ENCODE data around the gene UBR4. TPM values are rescaled to one million over a fixed set of nuclear protein-coding genes. Genes with fewer than 3 reads are reported as not detected.
A peak's percentile ranks its signal among the peaks of the same experiment; 100 is the strongest.

UBR4 gene
- total and polyA plus RNA-seq, 3 experiments from 2014 or later, result 27.4 to 112 (median 110) TPM

DNA sequence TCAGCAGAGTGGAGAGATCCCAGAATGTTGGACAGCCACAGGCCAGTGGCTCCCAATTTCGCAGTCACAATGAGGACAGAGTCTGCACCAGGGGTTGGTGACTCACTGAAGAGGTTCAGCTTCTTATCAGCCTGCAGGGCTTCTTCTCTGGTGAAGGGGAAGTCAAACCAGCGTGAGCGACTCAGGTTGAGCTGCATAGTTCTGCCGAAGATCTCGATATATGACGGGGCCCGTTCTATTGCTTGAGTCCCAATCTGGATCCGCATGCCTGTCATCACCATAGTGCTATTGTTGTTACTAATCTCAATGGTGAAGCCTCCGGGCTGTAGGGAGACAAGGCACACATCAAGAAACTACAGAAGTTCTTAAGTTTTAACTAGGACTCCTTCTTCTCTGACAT is 58.5 kb downstream of the UBR4 start:
- Histone ChIP-seq H3K27ac (ENCODE audit: low read depth, low read length) (no peak overlapping the region), H3K36me3 (ENCODE audit: insufficient read depth, low read length) (peaks cover 99% of the 10 kb centered on the region), H3K4me1 (ENCODE audit: insufficient read depth, low read length) (no peaks in the 10 kb centered on the region), H3K27me3 (ENCODE audit: insufficient read depth, low read length, poor library complexity, severe bottlenecking) (no peaks in the 10 kb centered on the region), H3K4me3 (ENCODE audit: low read length) (no peak overlapping the region), H3K9me3 (ENCODE audit: low read length) (no peaks in the 10 kb centered on the region)
- ChIA-PET POLR2A (no interaction called here), CTCF (no interaction called here)
- H3K4me1 Mint-ChIP-seq, result no peaks in the 10 kb centered on the region
- peaks cover 18 to 100% (median 61%) of the 10 kb centered on the region in 3 donors for H3K36me3 Mint-ChIP-seq
- H3K9me3 Mint-ChIP-seq, result no peaks in the 10 kb centered on the region
- no peak overlapping the region for H3K4me3 Mint-ChIP-seq
- no peaks in the 10 kb centered on the region for H3K27me3 Mint-ChIP-seq
- DNase-seq, result no peak
- peak overlapping the region in 1 of 8 donors; percentile 17 for H3K27ac Mint-ChIP-seq

DNA sequence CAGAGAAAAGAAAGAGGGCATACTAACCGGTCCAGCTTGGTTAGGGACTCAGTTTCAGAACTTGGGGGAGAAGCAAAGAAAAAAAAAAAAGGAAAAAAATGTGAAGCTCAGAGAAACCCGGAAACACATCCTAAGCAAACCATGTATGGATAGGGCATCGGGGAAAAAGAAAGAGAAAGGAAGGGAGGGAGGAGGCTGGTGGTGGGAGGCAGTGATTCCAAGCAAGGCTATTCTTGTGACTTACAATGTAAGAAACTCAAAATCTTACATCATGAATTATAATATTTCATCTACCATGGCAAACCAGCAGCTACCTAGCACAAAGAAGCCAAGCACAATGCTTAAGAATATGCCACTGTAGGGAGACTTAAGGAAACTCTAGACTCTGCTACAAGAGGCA is 60.3 kb downstream of the UBR4 start:
- no peak overlapping the region for H3K4me3 Mint-ChIP-seq
- Histone ChIP-seq H3K4me1 (ENCODE audit: insufficient read depth, low read length) (no peaks in the 10 kb centered on the region), H3K36me3 (ENCODE audit: insufficient read depth, low read length) (peaks cover 99% of the 10 kb centered on the region), H3K9me3 (ENCODE audit: low read length) (no peaks in the 10 kb centered on the region), H3K27me3 (ENCODE audit: insufficient read depth, low read length, poor library complexity, severe bottlenecking) (no peaks in the 10 kb centered on the region), H3K27ac (ENCODE audit: low read depth, low read length) (no peak overlapping the region), H3K4me3 (ENCODE audit: low read length) (no peak overlapping the region)
- no peaks in the 10 kb centered on the region for H3K9me3 Mint-ChIP-seq
- CTCF ChIA-PET, result no interaction called here
- H3K4me1 Mint-ChIP-seq, result no peaks in the 10 kb centered on the region
- H3K27me3 Mint-ChIP-seq, result no peaks in the 10 kb centered on the region
- H3K27ac Mint-ChIP-seq, result peak overlapping the region in 4 of 8 donors; percentile 9 to 55 (median 30)
- POLR2A ChIA-PET, result interaction anchor here (0.9 kb wide), 1 partner anchor 17 kb away, joined by 3 read pairs; no protein-coding TSS in a partner anchor
- DNase-seq, result no peak
- H3K36me3 Mint-ChIP-seq, result peaks cover 28 to 100% (median 62%) of the 10 kb centered on the region in 3 donors

DNA sequence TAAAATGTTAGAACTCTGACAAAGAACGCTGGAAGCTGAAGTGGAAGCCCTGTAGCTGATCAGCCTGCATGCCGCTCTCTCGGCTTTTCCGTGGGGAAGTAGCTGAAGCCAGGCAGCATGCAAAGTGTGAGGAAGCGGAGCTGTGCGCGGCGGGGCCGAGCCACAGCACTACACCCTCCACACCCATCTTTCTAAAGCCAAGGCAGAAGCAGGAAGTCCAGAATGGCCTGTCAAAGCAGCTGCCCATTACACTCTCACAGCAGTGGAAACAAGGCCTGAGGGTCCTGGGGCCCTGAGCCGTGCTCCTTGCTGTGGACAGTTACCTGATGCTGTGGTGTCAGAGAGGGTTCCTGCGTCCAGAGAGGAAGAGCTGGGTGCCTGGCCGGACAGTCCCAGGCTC is 69.6 kb downstream of the UBR4 start:
- no peak overlapping the region for H3K4me3 ChIP-seq (ENCODE audit: low read length)
- POLR2A ChIA-PET, result no interaction called here
- Mint-ChIP-seq H3K27me3 (no peaks in the 10 kb centered on the region), H3K9me3 (no peaks in the 10 kb centered on the region), H3K27ac (peak overlapping the region in 2 of 8 donors; percentile 2 to 47), H3K4me3 (no peak overlapping the region), H3K36me3 (peaks cover 11 to 96% (median 45%) of the 10 kb centered on the region in 3 donors), H3K4me1 (peaks cover 0 to 7% (median 0%) of the 10 kb centered on the region in 3 donors)
- peaks cover 79% of the 10 kb centered on the region for H3K36me3 ChIP-seq (ENCODE audit: insufficient read depth, low read length)
- H3K27ac ChIP-seq (ENCODE audit: low read depth, low read length), result no peak overlapping the region
- H3K9me3 ChIP-seq (ENCODE audit: low read length), result no peaks in the 10 kb centered on the region
- CTCF ChIA-PET, result interaction anchor here (1.2 to 1.7 kb wide), 2 partner anchors 52 to 511 kb away, joined by 3 to 4 read pairs; no protein-coding TSS in a partner anchor
- no peak for DNase-seq
- no peaks in the 10 kb centered on the region for H3K27me3 ChIP-seq (ENCODE audit: insufficient read depth, low read length, poor library complexity, severe bottlenecking)
- H3K4me1 ChIP-seq (ENCODE audit: insufficient read depth, low read length), result no peaks in the 10 kb centered on the region

DNA sequence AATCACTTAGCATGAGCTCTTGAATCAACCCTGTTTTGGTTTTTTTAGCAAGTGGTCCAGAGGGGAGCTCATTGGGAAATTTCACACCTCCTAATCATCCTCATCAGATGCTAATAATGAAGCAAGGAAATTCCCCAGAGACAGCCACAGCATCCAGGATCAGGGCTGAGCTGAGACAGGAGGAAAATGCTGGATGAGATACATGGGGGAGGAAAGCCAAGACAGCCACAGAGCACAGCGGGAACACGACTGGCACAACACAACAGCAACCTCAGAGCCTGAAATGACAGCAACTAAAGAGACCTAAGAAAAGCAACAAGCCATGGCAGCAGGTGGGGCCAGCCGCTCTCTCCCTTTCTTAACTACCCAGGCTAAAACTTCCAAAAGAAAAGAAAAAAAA is 70.4 kb downstream of the UBR4 start:
- Histone ChIP-seq H3K36me3 (ENCODE audit: insufficient read depth, low read length) (peaks cover 79% of the 10 kb centered on the region), H3K27ac (ENCODE audit: low read depth, low read length) (no peak overlapping the region), H3K4me3 (ENCODE audit: low read length) (no peak overlapping the region), H3K4me1 (ENCODE audit: insufficient read depth, low read length) (no peaks in the 10 kb centered on the region), H3K27me3 (ENCODE audit: insufficient read depth, low read length, poor library complexity, severe bottlenecking) (no peaks in the 10 kb centered on the region), H3K9me3 (ENCODE audit: low read length) (no peaks in the 10 kb centered on the region)
- H3K4me1 Mint-ChIP-seq, result peaks cover 0 to 7% (median 0%) of the 10 kb centered on the region in 3 donors
- H3K9me3 Mint-ChIP-seq, result no peaks in the 10 kb centered on the region
- no peak overlapping the region for H3K4me3 Mint-ChIP-seq
- DNase-seq, result no peak
- POLR2A ChIA-PET, result no interaction called here
- H3K27ac Mint-ChIP-seq, result peak overlapping the region in 1 of 8 donors; percentile 17
- H3K27me3 Mint-ChIP-seq, result no peaks in the 10 kb centered on the region
- CTCF ChIA-PET, result interaction anchor here (1.7 kb wide), 1 partner anchor 511 kb away, joined by 4 read pairs; no protein-coding TSS in a partner anchor
- H3K36me3 Mint-ChIP-seq, result peaks cover 15 to 96% (median 46%) of the 10 kb centered on the region in 3 donors

DNA sequence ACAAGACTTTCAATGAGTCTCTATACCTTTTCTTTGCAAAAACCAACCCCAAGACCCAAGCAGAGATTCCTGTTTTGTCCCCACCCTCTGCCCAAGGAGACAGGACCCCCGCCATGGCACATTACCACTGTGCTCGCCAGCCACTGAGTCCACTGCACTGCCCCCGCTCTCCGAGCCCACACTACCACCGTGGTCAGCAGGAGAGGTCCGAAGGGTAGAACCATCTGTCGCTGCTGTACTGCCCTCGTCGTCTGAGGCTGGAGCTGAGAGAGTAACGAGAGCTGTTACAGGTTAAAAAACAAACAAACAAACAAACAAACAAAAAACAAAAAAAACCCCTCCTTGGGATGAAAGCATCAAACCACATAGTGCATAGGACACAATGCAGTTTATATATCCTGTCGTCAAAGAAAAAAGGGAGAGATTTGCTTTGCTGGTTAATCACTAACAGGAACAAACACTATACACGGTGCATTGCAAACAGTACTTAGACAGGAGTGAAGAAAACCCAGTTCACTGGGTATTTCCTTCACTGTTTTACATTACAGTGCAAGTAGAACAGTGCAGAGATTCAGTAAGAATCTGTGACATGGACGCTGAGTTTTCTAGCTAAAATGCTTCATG is 71.0 kb downstream of the UBR4 start:
- Mint-ChIP-seq H3K4me1 (peaks cover 0 to 7% (median 0%) of the 10 kb centered on the region in 3 donors), H3K9me3 (no peaks in the 10 kb centered on the region), H3K27me3 (no peaks in the 10 kb centered on the region), H3K36me3 (peaks cover 21 to 96% (median 50%) of the 10 kb centered on the region in 3 donors), H3K27ac (peak overlapping the region in 1 of 8 donors; percentile 85), H3K4me3 (no peak overlapping the region)
- POLR2A ChIA-PET, result interaction anchor here (0.7 kb wide), 1 partner anchor 9 kb away, joined by 3 read pairs; no protein-coding TSS in a partner anchor
- DNase-seq, result no peak
- H3K4me3 ChIP-seq (ENCODE audit: low read length), result no peak overlapping the region
- peaks cover 80% of the 10 kb centered on the region for H3K36me3 ChIP-seq (ENCODE audit: insufficient read depth, low read length)
- no peak overlapping the region for H3K27ac ChIP-seq (ENCODE audit: low read depth, low read length)
- H3K27me3 ChIP-seq (ENCODE audit: insufficient read depth, low read length, poor library complexity, severe bottlenecking), result no peaks in the 10 kb centered on the region
- H3K9me3 ChIP-seq (ENCODE audit: low read length), result no peaks in the 10 kb centered on the region
- CTCF ChIA-PET, result interaction anchor here (1.7 kb wide), 1 partner anchor 512 kb away, joined by 4 read pairs; no protein-coding TSS in a partner anchor
- no peaks in the 10 kb centered on the region for H3K4me1 ChIP-seq (ENCODE audit: insufficient read depth, low read length)

GRCh38 chr1:19138331-19138730 is 71.7 kb downstream of the UBR4 start:
- no peak overlapping the region for H3K27ac ChIP-seq (ENCODE audit: low read depth, low read length)
- H3K4me1 Mint-ChIP-seq, result peaks cover 0 to 7% (median 0%) of the 10 kb centered on the region in 3 donors
- no peaks in the 10 kb centered on the region for H3K4me1 ChIP-seq (ENCODE audit: insufficient read depth, low read length)
- no peak overlapping the region for H3K4me3 ChIP-seq (ENCODE audit: low read length)
- H3K36me3 Mint-ChIP-seq, result peaks cover 21 to 93% (median 49%) of the 10 kb centered on the region in 3 donors
- H3K9me3 Mint-ChIP-seq, result peaks cover 0 to under 1% (median under 1%) of the 10 kb centered on the region in 5 donors
- no peaks in the 10 kb centered on the region for H3K27me3 Mint-ChIP-seq
- peak overlapping the region in 3 of 8 donors; percentile 6 to 75 (median 61) for H3K27ac Mint-ChIP-seq
- ChIA-PET CTCF (no interaction called here), POLR2A (interaction anchor here (0.7 kb wide), 1 partner anchor 8 kb away, joined by 3 read pairs; no protein-coding TSS in a partner anchor)
- H3K27me3 ChIP-seq (ENCODE audit: insufficient read depth, low read length, poor library complexity, severe bottlenecking), result no peaks in the 10 kb centered on the region
- no peaks in the 10 kb centered on the region for H3K9me3 ChIP-seq (ENCODE audit: low read length)
- peaks cover 73% of the 10 kb centered on the region for H3K36me3 ChIP-seq (ENCODE audit: insufficient read depth, low read length)
- no peak overlapping the region for H3K4me3 Mint-ChIP-seq
- DNase-seq, result no peak

GRCh38 chr1:19137158-19137557 is 72.9 kb downstream of the UBR4 start:
- Mint-ChIP-seq H3K27me3 (no peaks in the 10 kb centered on the region), H3K36me3 (peaks cover 27 to 96% (median 50%) of the 10 kb centered on the region in 3 donors), H3K4me1 (peaks cover 0 to 7% (median 0%) of the 10 kb centered on the region in 3 donors), H3K4me3 (no peak overlapping the region), H3K9me3 (peaks cover 0 to 4% (median 3%) of the 10 kb centered on the region in 5 donors), H3K27ac (no peak overlapping the region)
- Histone ChIP-seq H3K9me3 (ENCODE audit: low read length) (no peaks in the 10 kb centered on the region), H3K4me1 (ENCODE audit: insufficient read depth, low read length) (no peaks in the 10 kb centered on the region), H3K27me3 (ENCODE audit: insufficient read depth, low read length, poor library complexity, severe bottlenecking) (no peaks in the 10 kb centered on the region), H3K36me3 (ENCODE audit: insufficient read depth, low read length) (peaks cover 68% of the 10 kb centered on the region), H3K4me3 (ENCODE audit: low read length) (no peak overlapping the region), H3K27ac (ENCODE audit: low read depth, low read length) (no peak overlapping the region)
- ChIA-PET CTCF (no interaction called here), POLR2A (no interaction called here)
- no peak for DNase-seq

- no peaks in the 10 kb centered on the region for H3K4me1 ChIP-seq (ENCODE audit: insufficient read depth, low read length)
- H3K27ac ChIP-seq (ENCODE audit: low read depth, low read length), result no peak overlapping the region
- H3K36me3 ChIP-seq (ENCODE audit: insufficient read depth, low read length), result peaks cover 62% of the 10 kb centered on the region
- no peak for DNase-seq
- no peaks in the 10 kb centered on the region for H3K27me3 ChIP-seq (ENCODE audit: insufficient read depth, low read length, poor library complexity, severe bottlenecking)
- no peaks in the 10 kb centered on the region for H3K27me3 Mint-ChIP-seq
- H3K4me3 ChIP-seq (ENCODE audit: low read length), result no peak overlapping the region
- no peak overlapping the region for H3K4me3 Mint-ChIP-seq
- ChIA-PET CTCF (interaction anchor here (1.1 to 1.2 kb wide), 2 partner anchors 7 to 1356 kb away, joined by 3 read pairs; no protein-coding TSS in a partner anchor), POLR2A (no interaction called here)
- H3K36me3 Mint-ChIP-seq, result peaks cover 29 to 93% (median 40%) of the 10 kb centered on the region in 3 donors
- peak overlapping the region in 2 of 8 donors; percentile 29 to 42 for H3K27ac Mint-ChIP-seq
- H3K4me1 Mint-ChIP-seq, result peaks cover 0 to 7% (median 0%) of the 10 kb centered on the region in 3 donors
- no peaks in the 10 kb centered on the region for H3K9me3 ChIP-seq (ENCODE audit: low read length)
- peaks cover 0 to 4% (median 3%) of the 10 kb centered on the region in 5 donors for H3K9me3 Mint-ChIP-seq
Measured at GRCh38 chr1:19133360-19133759, 76.7 kb downstream of the UBR4 start.
